Measurements from ENCODE around the gene PLB1.
"Not testable (repeated sequence)": the region's sequence is repeated elsewhere in the genome, so short reads cannot be mapped to it uniquely, and the experiment has no call there.

PLB1 gene

GRCh38 chr2:28465148-28465885 is 30.5 kb upstream of the PLB1 start:
- no peak for DNase-seq

DNA sequence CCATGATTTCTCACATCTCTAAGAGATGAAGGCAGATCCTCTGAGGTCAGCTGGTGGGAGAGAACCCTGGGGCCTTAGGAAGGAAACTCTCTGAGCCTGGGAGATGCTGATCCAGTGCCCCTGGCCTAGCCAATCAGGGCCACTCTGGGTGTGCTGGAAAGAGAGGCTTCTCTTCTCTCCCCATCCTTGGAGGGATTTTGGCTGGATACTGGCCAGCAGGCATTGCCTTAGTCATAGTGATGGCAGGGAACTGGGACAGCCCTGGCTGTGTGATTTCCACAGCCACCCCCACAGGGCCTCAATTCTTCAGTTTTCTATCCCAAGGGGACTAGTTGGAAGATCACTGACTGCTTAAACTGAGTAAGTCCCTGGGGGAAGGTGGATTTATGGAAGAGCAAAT is 26.6 kb upstream of the PLB1 start:
- DNase-seq = no peak

DNA sequence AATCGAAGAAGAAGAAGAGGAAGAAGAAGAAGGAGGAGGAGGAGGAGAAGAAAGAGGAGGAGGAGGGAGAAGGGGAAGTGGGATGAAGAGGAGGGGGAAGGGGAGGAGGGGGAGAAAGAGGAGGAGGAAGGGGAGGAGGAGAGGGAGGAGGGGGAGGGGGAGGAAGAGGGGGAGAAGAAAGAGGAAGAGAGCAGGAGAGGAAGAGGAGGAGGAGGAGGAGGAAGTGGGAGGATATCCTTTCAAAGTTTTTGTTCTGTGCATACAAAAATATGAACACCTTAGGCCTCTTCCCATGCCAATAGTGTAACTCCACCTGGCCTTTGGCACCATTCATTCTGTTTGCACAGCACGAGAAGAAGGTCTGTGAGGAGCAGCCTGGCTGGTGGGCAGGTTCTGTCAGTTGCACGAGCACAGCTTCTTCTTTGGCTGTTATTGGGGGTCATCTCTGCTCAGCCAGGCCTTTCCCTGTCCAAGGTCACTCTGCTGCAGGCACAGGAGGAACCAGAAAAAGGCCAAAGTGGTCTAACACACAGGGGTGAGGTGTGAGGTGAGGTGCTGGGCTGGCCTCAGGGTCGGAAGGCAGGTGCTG is 25.8 kb upstream of the PLB1 start:
- DNase-seq = no peak

GRCh38 chr2:28470759-28471158 is 25.1 kb upstream of the PLB1 start:
- DNase-seq = no peak

DNA sequence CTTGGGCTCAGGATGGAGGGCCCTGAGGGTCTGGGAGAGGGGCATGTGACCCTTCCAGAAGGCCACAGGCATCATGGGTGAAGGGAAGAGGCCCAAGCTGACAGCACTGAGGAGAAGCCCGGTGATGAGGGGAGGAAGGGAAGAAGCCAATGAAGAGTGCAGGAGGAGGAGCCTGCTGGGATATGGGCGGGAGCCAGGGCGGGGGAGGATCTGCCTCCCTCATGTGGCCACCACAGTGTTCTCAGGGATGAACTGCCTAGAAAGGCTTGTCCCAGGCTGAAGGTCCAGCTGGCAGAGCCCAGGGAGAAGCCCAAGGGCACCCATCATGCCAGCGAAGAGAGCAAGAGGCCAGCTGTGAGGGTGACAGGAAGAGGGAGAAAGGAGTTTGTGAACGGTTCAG is 24.6 kb upstream of the PLB1 start:
- DNase-seq = no peak

DNA sequence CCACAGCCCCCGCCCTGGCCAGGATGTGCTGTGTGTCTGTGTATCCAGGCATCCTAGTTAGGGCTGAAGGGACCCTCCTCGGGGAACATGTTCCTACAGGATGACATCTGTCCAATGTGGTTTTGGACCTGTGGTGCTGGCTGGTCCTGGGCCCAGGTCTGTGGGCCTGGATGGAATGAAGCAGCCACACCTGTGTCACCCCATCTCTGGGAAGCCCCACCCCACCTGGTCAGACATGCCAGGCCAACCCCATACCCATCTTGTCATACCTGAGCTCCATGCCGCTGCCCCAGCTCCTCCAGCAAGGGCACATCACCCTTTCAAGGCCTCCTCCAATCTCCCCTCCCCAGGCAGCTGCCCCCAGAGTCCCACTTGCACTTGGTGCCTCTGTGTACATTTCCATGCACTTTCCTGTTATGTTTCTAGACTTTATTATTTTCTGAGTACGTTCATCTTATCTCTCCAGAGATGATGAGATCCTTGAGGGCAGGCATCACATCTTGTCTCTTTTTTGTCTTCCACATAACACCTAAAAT is 24.1 kb upstream of the PLB1 start:
- no peak for DNase-seq

DNA sequence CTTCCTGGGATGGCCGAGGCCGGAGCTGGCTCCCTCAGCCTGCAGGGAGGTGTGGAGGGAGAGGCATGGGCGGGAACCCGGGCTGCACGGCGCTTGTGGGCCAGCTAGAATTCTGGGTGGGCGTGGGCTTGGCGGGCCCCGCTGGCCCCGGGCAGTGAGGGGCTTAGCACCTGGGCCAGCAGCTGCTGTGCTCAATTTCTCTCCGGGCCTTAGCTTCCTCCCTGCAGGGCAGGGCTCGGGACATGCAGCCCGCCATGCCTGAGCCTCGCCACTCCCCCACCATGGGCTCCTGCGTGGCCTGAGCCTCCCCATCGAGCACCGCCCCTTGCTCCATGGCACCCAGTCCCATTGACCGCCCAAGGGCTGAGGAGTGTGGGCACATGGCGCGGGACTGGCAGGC is 23.2 kb upstream of the PLB1 start:
- not testable (repeated sequence) for DNase-seq

GRCh38 chr2:28475088-28475595 is 20.7 kb upstream of the PLB1 start:
- DNase-seq = no peak

GRCh38 chr2:28477087-28477486 is 18.8 kb upstream of the PLB1 start:
- DNase-seq = no peak

- no peak for DNase-seq
Observed at GRCh38 chr2:28477645-28478044, 18.2 kb upstream of the PLB1 start.

GRCh38 chr2:28480403-28481049 is 15.3 kb upstream of the PLB1 start:
- no peak for DNase-seq

- DNase-seq = no peak
Observed at GRCh38 chr2:28481905-28482304, 14.0 kb upstream of the PLB1 start.

GRCh38 chr2:28484835-28485234 is 11.0 kb upstream of the PLB1 start:
- no peak for DNase-seq

DNA sequence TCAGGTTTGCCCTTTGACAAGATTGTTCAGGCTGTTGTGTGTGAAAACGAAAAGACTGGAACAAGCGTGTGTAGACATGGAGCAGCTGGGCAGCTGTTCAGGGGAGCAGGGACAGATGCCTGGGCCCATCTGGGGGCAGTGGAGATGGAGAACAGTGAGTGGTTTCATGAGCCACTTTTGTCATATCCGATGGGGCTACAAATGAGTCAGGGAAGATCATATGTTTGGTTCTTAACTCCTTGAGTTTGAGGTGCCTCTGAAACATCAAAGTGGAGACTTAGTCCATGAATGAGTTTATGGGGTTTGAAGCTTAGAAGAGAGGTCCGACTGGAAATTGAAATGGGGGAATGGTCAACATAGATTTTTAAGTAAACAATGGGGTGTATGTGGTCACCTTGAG is 9.3 kb upstream of the PLB1 start:
- DNase-seq = no peak

- DNase-seq = no peak
Observed at GRCh38 chr2:28487258-28487657, 8.6 kb upstream of the PLB1 start.

GRCh38 chr2:28488083-28488830 is 7.6 kb upstream of the PLB1 start:
- no peak for DNase-seq

- no peak for DNase-seq
Observed at GRCh38 chr2:28488858-28489575, 6.8 kb upstream of the PLB1 start.

- DNase-seq = no peak
Observed at GRCh38 chr2:28490558-28490957, 5.3 kb upstream of the PLB1 start.

DNA sequence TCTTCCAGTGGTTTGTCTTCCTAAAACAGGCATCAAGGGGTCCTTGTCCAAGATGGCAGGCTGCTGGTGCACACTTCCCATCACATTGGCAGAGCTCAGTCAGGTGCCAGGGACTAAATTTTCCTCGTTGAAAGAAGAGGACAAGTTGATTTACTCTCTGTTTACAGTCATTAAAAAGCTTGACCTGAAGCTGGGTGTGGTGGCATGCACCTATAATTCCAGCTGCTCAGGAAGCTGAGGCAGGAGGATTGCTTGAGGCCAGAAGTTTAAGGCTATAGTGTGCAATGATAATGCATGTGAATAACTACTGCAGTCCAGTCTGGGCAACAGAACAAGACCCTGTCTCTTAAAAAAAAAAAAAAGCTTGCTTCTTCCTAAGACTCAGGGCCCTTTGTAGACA is 3.6 kb upstream of the PLB1 start:
- no peak for DNase-seq

GRCh38 chr2:28493636-28494035 is 2.2 kb upstream of the PLB1 start:
- no peak for DNase-seq

DNA sequence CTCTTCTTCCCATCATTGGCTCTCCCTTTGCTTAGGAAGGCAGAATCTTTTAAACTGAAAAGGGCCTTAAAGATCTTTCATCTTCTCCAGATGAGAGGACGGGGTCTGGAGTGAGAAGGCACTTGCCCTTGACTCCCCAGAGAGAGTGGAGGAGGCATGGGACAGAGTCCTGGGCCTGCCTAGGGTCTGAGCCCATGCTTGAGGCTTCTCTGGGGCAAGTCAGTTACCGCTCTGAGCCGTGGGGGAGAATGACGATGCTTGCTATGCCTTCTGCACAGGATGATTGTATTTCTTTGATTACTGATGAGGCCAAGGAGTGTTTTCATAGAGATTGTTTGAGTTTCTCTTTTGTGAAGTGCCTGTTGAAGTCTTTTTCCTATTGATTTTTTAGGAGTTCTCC is 921 bp downstream of the PLB1 start:
- no peak for DNase-seq

DNA sequence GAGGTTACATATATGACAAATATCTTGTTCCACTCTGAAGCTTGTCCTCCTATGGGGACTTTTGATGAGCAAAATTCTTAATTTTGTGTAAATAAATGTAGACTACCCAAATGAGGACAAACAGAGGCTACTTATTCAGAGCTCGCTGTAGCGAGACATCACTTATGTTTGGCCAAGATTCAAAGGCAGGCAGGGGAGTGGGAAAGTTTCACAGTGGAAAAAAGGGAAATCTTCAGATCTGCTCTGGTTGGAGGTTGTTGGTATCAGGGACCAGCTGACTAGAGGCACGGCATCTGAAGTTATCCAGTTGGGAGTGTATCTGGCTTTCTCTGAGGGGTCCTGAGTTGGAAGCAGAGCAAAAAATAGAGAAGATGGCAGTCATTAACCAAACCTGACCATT is 1.3 kb downstream of the PLB1 start:
- DNase-seq = no peak

DNA sequence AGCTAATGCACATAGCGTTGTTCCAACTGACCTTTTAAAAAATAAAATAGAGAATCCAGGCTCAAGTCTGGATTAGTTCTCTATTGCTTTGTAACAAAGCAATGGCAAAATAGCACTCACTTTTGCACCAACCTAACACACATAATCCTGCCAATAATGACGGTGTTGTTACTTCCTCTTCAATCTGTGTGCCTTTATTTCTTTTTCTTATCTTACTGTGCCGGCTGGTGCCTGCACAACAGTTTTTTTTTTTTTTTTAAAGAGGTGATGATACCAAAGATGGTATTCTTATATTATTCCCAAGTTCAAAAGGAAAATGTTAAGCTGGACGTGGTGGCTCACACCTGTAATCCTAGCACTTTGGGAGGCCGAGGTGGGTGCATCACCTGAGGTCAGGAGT is 3.4 kb downstream of the PLB1 start:
- DNase-seq = no peak
